C1 segment of cervical spinal cord (tissue), 14 donors: Measurements from ENCODE around the gene IL10RB.
A peak's percentile ranks its signal among the peaks of the same experiment; 100 is the strongest.
"Not testable (repeated sequence)": the region's sequence is repeated elsewhere in the genome, so short reads cannot be mapped to it uniquely, and the experiment has no call there.

Experiments used
- DNase-seq, 14 donors: peaks; one replicate each; lab custom pipeline; 2025; lab: John Stamatoyannopoulos, UW

Gene IL10RB

DNA sequence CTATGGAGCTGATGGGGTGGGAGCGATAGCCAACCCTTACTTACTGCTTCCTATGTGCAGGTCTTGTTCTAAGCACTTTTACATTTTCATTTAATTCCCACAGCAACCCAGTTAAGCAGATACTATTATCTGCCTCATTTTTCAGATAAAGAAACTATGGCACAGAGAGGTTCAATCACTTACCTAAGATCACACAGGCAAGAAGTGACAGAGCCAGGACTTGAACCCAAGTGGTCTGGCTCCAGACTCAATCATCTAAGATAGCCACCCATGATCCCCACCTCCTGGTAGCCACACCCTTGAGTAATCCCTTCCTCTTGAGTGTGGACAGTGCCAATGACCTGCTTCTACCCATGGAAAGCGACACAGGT, 35.5 kb downstream of the IL10RB start:
- DNase-seq = no peak

DNA sequence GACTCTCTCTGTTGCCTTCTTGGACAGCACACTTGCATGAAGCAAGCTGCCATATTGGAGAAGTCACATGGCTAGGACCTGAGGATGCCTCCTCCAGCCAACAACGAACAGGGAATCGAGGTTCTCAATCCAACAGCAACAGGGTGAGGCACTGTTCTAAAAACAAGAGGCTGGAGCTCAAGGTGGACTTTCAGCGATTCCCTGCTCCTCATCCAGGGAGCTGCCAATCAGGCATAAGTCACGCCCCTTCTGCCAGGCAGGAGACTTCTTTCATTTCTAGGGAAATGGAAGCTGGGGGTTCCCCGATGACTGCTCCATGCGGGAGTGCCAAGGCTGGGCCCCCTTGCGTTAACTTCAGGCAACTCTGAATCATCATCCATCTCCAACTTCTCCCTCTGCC, 35.9 kb downstream of the IL10RB start:
- DNase-seq = no peak

DNA sequence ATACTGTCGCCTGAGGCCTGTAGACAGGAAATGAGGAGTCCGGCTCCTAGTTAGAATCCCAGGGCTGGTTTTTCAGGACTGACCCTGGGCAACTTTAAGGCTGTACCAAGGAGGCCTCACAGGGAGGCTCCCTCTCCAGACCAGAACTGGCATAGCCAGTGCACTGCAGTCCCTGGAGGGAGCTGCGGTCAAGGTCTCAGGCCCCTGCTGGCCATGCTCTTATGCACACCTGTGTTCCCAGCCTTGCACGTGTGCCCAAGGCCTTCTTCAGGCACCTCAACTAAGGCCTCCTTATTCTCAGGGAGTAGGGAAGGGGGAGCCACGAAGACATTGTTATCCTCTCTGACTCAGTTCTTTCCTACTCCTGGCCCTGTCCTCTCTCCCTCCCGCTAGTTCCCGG, 36.6 kb downstream of the IL10RB start:
- DNase-seq = no peak

DNA sequence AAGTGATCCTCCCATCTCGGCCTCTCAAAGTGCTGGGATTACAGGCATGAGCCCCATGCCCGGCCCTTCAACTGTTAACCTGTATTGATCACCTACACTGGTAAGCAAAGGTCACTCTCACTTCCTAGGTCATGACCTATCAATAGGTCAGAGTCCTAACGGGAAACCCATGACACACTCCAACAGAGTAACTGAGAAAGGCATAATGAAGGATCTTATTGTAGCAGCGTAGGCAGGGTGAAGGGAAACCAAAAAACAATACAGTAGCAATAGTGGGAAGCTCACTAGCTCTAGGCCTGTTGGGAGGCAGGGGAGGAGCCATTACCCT, 39.1 kb downstream of the IL10RB start:
- DNase-seq = no peak

DNA sequence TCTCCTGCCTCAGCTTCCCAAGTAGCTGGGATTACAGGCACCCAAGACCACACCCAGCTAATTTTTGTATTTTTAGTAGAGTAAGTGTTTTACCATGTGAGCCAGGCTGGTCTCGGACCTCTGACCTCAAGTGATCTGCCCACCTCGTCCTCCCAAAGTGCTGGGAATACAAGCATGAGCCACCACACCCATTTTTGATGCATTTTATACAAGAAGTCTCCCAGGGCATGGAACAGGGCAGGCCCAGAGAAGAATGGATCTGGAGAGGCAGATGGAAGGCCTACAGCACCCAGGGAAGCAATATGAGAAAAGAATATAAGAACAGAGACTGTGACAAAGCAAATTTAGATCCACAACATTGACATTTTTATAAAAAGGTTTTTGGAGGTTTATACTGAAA, 39.8 kb downstream of the IL10RB start:
- DNase-seq = no peak

DNA sequence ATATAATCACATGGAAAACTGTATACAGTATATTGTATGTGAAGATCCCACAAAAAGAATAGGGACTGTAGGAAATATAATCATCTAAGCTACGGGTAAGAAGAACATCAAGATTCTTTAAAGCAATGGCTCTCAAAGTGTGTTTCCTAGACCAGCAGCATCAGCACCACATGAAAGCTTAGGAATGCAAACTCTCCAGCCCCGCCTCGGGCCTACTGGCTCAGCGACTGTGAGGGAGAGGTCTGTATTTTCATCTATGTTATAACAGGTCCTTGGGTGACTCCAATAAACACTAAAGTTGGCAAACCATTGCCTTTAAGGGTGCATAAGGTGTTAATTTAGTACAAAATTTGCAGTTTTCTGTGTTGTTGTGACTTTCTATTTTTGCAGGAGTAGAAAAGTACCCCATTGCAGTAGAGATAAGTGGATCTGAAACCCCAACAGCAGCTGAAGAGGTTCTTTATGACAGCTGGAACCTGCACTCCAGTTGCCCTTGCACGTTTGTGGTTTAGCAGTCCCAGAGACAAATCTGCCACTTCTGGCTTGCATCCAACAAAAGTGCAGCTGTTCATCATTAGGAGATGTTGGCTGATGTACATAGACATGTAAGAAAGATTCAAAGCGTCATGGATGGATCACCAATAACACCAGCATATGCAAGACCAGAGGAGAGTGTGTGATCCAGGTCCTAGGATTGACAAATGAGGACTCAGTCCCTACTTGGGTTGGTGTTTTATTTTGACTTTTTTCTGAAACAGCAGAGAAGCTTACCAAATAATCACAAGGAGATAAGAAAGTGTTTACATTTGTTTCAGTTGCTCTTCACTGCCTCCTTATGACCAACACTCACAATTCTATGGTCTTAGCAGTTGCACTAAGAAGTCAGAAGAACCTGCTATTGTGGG, 42.7 kb downstream of the IL10RB start:
- DNase-seq = no peak

DNA sequence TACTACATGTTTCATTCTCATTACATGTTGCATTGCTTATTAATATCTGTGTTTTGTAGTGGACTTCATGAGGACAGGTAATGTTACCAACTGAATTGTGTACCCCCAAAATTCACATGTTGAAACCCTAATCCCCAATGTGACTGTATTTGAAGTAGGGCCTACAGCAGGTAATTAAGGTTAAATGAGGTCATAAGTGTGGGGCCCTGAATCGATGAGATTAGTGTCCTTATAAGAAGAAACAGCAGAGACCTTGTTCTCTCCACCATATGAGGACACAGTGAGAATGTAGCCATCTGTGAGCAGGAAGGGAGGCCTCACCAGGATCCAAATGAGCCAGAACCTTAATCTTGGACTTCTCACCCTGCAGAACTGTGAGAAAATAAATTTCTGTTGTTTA, 43.6 kb downstream of the IL10RB start:
- DNase-seq = no peak

DNA sequence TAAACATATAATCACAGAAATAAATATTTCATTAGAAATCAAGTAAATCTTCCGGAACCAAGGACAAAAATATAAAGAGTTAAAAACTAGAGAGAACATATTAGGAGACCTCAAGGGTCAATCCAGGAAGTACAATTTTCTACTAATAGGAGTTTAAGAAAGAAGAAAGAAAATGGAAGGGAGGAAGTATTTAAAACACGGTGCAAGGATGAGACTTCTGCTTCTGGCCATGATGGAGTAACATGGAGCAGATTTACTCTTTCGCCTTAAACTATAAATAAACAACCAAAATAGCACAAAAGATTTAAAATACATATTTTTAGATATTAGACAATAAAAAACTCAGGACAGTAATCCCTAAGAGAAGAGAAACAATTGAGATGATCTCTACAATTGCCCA, 46.0 kb downstream of the IL10RB start:
- no peak for DNase-seq

DNA sequence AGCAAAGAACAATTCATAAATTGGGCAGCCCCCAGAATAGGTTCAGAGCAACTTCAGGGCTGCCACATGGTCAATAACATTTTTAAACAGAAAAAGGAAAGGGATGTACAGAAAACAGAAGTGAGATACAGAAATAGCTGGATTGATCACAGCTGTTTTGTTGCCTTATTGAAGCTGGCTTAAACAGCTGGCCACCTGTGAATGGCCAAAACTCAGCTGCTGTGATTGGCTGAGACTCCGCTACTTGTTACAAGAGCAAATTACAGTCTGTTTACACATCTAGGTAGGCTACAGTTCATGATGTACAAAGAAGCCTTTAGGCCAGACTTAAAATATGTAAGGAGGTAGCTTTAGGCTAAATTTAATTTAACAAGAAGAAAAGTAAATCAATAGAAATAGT, 47.0 kb downstream of the IL10RB start:
- DNase-seq = no peak

DNA sequence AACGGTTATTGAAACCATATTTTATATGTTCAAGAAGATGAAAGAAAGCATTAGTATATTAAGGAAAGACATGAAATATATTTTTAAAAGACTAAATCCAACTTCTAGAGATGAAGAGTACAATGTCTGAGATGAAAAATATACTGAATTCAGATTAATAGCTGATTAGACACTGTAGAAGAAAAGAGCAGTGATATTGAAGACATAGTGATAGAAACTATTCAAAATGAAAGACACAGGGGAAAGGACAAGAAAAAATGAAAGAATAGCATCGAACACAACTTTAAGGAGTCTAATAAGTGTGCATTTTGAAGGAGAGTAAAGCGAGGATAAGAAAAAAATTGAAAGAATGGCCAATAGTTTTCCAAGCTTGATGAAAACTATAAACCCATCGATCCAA, 47.4 kb downstream of the IL10RB start:
- no peak for DNase-seq

DNA sequence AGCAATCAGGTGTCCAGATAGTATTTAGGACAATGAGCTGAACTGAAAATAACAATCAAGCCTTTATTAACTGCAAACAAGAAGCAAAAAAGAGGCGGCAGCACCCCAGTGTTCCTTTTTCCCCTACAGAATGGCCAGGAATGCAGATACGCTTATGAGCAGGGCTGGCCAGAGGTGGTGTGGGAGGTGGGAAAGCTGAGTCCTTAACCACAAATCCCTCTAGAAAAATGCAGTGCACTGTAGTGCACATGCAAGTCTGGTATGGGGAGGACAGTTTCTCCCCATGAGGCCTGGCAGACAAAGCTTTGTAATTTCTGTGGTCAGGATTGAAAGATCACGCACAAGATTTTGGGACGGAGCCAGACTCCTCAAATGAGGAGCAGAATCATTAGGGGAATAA, 47.9 kb downstream of the IL10RB start:
- no peak for DNase-seq

DNA sequence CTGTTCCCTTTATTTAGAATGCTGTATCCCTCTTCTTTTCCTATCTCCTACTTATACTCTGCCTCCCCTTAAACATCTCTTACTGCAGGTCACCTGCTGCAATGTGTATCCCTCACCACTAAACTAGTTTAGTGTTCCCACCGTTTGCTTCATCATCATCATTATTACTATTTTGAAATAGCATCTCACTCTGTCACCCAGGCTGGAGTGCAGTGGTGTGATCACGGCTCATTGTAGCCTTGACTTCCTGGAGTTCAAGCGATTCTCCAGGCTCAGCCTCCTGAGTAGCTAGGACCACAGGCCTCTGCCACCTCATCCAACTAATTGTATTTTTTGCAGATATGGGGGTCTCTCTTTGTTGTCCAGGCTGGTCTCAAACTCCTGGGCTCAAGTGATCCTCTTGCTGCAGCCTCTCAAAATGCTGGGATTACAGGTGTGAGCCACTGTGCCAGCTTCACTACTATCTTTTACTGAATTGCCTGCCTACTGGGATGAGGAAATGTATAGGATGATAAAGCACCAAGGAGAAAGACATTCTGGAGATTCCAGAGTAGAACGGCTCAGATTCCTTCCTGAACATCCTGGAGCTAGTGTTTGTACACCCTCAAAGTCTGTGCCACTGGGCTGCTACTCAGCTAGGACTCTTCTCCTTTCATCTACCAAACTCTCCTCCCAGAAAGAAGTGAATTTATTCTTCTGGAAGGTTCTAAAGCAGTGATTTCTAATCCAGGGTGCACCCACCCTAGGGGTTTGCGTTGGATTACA, 50.0 kb downstream of the IL10RB start:
- no peak for DNase-seq

DNA sequence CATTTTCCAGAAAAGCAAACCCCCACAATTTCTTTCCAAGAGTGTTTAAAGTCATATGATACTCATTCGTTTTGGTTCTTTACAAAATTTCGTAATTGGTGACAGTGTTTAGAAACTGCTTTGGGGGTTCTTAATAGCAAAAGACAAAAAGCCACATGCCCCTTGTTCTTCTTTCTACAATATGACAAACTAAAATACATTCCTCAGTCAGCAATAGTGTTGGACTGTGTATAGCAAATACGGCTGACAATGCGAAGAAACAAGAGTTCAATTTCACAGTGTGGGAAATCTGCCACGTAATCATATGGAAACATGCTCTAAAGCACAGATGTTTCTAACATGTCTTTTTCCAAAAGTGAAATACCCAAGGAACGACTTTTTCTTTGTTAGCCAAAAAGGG, 51.0 kb downstream of the IL10RB start:
- no peak for DNase-seq

DNA sequence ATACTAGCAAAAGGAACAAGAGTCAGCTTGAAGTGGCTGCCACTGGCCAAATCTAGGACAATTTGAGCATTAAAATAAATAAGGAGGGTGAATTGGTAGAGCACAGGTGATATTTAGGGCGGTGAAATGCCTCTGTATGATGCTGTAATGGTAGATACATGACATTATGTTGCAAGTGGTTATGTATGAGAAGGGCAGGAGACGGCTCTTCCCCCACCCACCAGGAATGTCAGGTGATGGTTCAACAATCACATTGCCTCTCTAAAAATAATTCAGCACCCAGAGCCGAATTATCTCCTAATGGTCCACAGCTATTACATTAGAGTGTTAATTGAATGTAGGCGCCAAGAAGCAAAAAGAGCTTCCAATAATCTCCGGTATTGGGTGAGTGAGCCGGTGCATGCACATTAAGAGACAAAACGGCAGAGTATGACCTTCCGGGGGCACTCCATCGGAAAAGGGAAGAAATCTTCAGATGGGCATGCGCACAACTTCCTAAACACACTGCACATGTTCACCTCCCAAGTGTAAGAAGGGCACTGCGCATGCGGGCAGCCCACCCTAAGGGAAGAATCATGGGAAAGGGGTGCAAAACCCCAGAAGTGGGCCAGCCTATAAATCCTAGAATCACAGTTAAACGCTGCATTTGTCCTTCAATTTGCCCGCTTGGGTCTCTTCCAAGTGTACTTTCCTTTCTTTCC, 51.8 kb downstream of the IL10RB start:
- no peak for DNase-seq

DNA sequence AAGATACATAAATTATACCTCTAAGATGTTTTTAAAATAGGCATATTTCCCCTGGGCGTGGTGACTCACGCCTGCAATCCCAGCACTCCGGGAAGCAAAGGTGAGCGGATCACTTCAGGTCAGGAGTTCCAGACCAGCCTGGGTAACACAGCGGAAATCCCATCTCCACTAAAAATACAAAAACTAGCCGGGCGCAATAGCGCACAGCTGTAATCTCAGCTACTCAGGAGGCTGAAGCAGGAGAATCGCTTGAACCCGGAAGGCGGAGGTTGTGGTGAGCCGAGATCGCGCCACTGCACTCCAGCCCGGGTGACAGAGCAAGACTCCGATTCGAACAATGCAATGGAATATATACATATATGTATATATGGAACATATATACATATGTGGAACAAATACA, 54.8 kb downstream of the IL10RB start:
- not testable (repeated sequence) for DNase-seq

DNA sequence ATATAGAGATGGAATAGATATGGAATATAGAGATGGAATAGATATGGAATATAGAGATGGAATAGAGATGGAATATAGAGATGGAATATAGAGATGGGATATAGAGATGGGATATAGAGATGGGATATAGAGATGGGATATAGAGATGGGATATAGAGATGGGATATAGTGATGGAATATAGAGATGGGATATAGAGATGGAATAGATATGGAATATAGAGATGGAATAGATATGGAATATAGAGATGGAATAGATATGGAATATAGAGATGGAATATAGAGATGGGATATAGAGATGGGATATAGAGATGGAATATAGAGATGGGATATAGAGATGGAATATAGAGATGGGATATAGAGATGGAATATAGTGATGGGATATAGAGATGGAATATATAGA, 57.4 kb downstream of the IL10RB start:
- not testable (repeated sequence) for DNase-seq

DNA sequence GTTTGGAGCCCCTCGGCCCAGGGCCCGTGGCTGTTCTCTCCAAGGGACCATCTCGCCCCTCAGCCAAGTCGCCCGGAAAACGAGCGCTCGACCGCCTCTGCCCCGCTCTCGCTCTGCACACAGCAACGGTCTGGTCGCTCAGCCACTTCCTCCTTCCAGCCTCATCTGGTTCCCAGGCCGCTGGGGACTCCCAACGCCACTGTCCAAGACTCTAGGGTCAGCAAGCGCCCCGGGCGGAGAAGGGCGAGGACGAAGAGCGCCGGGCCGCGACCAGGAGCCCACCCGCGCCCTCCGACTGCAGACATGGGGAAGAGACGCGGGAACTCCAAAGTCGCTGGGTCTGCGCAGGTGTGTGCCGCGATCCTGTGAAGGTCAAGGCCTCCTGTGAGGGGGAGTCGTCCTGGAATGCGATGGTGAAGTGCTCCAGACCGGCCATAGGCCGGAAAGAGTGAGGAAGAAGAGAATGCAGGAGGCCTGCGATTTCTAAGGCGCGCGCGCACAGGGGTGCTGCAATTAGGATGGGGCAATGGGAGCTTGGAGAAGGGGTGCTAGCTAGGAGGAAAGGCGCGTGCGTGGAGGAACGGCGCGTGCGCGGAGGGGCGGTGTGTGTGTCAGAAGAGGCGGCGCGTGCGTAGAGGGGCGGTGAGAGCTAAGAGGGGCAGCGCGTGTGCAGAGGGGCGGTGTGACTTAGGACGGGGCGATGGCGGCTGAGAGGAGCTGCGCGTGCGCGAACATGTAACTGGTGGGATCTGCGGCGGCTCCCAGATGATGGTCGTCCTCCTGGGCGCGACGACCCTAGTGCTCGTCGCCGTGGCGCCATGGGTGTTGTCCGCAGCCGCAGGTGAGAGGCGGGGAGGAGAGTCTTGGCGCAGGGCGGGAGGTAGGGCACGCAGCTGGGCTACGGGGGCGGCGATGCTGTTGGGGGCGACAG, 58.4 kb downstream of the IL10RB start, which contains the start of gene IFNAR1:
TSS of gene IFNAR1 (plus strand) at position 680 of the 931 bp plus-strand sequence. CDS start at position 766, 86 bp downstream.
- peak; percentile 85 to 99 (median 97) for DNase-seq

DNA sequence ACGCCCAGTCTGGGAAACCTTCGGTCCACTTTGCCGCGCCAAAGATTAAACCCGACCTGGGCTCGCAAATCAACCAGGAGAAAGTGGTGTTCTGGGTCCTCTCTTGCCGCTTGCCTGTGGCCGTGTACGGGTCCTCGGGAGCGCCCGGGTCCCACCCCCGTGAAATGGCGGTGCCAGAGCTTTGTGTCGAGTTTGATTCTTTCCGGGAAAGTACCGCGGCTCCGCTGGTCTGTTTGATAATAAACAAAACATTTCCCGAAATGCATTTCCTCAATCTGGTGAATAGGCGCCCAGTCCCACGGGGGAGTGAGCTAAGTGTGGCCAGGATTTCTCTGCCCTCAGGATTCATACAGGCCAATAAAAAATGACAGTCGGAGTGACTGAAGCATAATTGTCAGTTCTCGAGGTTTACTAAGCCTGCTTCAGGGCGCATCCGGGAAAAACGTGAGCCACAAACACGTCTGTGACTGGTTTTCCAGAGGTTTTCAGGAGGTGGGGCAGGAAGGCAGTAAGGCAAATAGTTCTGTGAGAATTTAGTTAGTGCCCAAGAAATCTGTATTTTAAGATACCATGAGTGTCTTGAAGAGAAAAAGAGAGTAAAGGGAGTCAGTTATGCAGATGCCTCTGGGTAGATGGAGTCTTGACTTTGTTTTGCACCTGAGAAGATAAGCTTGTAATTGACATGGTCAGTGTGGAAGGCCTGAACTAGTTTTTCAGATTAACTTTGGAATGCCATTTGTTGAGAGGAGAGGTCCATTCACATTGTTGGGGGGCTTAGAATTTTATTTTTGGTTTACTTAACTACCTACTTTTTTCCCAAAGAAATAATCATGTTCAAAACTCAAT, 59.3 kb downstream of the IL10RB start:
- DNase-seq = peak in 8 of 14 donors; percentile 59 to 85 (median 76)

DNA sequence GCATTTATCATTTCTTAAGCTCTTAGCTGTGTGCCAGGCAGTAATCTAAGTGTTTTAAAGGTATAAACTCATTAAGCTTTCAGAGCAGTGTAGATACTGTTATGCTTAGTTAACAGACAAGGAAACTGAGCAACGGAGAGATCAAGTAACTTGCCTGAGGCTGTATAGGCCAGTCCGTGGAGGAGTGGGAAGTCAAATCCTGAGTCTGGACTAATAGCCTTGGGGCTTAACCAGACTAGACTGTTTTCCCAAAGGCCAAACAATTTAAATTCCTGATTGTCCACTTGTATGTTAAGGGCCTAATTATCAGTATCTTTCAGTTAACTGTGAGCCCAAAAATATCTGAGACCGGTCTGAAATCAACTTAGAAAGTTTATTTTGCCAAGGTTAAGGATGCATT, 61.2 kb downstream of the IL10RB start:
- no peak for DNase-seq

DNA sequence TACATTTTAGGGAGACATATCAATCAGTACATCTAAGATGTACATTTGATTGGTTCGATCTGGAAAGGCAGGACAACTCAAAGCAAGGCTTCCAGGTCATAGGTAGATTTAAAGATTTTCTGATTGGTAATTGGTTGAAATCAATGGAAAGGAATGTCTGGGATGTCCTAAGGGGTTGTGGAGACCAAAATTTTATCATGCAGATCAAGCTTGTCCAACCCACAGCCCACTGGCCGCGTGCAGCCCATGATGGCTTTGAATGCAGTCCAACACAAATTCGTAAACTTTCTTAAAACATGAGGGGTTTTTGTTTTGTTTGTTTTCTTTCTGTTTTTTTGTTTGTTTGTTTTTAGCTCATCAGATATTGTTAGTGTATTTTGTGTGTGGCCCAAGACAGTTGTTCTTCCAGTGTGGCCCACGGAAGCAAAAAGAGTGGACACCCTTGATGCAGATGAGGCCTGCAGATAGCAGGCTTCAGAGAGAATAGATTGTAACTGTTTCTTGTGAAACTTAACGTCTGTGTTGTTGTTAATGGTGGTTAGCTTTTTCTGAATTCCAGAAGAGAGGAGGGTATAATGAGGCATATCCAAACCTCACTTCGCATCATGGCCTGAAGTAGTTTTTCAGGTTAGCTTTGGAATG, 61.7 kb downstream of the IL10RB start:
- DNase-seq = no peak
